ENCODE results near the gene CFAP45. TPM values are rescaled to one million over a fixed set of nuclear protein-coding genes. Genes with fewer than 3 reads are reported as not detected.

CFAP45 gene
- total RNA-seq, 1 donor from 2014 or later, result 1.0 TPM

GRCh38 chr1:159854116-159854692 lies 45.8 kb downstream of the CFAP45 start:
- Mint-ChIP-seq H3K36me3 (ENCODE audit: low read depth, unreplicated experiment) (no peaks in the 10 kb centered on the region), H3K9me3 (ENCODE audit: unreplicated experiment) (no peaks in the 10 kb centered on the region), H3K27me3 (ENCODE audit: unreplicated experiment) (peaks cover 13% of the 10 kb centered on the region), H3K4me1 (ENCODE audit: unreplicated experiment) (peaks cover 12% of the 10 kb centered on the region), H3K27ac (ENCODE audit: unreplicated experiment) (no peak overlapping the region), H3K4me3 (ENCODE audit: unreplicated experiment) (peak overlapping the region; percentile 89)
- DNase-seq (ENCODE audit: low spot score), result peak; percentile 45
- no peak for TF ChIP-seq CTCF (IDR thresholded peaks at IDR 0.05; ENCODE audit: unreplicated experiment)

- no peak overlapping the region for H3K27ac Mint-ChIP-seq (ENCODE audit: unreplicated experiment)
- DNase-seq (ENCODE audit: low spot score), result no peak
- H3K27me3 Mint-ChIP-seq (ENCODE audit: unreplicated experiment), result peaks cover 13% of the 10 kb centered on the region
- H3K36me3 Mint-ChIP-seq (ENCODE audit: low read depth, unreplicated experiment), result no peaks in the 10 kb centered on the region
- peak overlapping the region; percentile 89 for H3K4me3 Mint-ChIP-seq (ENCODE audit: unreplicated experiment)
- H3K9me3 Mint-ChIP-seq (ENCODE audit: unreplicated experiment), result no peaks in the 10 kb centered on the region
- H3K4me1 Mint-ChIP-seq (ENCODE audit: unreplicated experiment), result peaks cover 14% of the 10 kb centered on the region
- no peak for TF ChIP-seq CTCF (IDR thresholded peaks at IDR 0.05; ENCODE audit: unreplicated experiment)
Observed at GRCh38 chr1:159853417-159854115, 46.4 kb downstream of the CFAP45 start.

- no peak overlapping the region for H3K27ac Mint-ChIP-seq (ENCODE audit: unreplicated experiment)
- TF ChIP-seq CTCF (IDR thresholded peaks at IDR 0.05; ENCODE audit: unreplicated experiment), result no peak
- H3K4me1 Mint-ChIP-seq (ENCODE audit: unreplicated experiment), result peaks cover 22% of the 10 kb centered on the region
- peaks cover 3% of the 10 kb centered on the region for H3K36me3 Mint-ChIP-seq (ENCODE audit: low read depth, unreplicated experiment)
- no peaks in the 10 kb centered on the region for H3K9me3 Mint-ChIP-seq (ENCODE audit: unreplicated experiment)
- H3K27me3 Mint-ChIP-seq (ENCODE audit: unreplicated experiment), result peaks cover 15% of the 10 kb centered on the region
- no peak overlapping the region for H3K4me3 Mint-ChIP-seq (ENCODE audit: unreplicated experiment)
- no peak for DNase-seq (ENCODE audit: low spot score)
Observed at GRCh38 chr1:159851407-159851806, 48.6 kb downstream of the CFAP45 start.

- Mint-ChIP-seq H3K4me1 (ENCODE audit: unreplicated experiment) (peaks cover 21% of the 10 kb centered on the region), H3K36me3 (ENCODE audit: low read depth, unreplicated experiment) (peaks cover 3% of the 10 kb centered on the region), H3K27ac (ENCODE audit: unreplicated experiment) (no peak overlapping the region), H3K27me3 (ENCODE audit: unreplicated experiment) (peaks cover 8% of the 10 kb centered on the region), H3K4me3 (ENCODE audit: unreplicated experiment) (no peak overlapping the region), H3K9me3 (ENCODE audit: unreplicated experiment) (no peaks in the 10 kb centered on the region)
- TF ChIP-seq CTCF (IDR thresholded peaks at IDR 0.05; ENCODE audit: unreplicated experiment), result no peak
- DNase-seq (ENCODE audit: low spot score), result no peak
Observed at GRCh38 chr1:159849626-159850366, 50.2 kb downstream of the CFAP45 start.

- Mint-ChIP-seq H3K4me3 (ENCODE audit: unreplicated experiment) (no peak overlapping the region), H3K27ac (ENCODE audit: unreplicated experiment) (no peak overlapping the region), H3K4me1 (ENCODE audit: unreplicated experiment) (peaks cover 17% of the 10 kb centered on the region), H3K27me3 (ENCODE audit: unreplicated experiment) (peaks cover 11% of the 10 kb centered on the region), H3K36me3 (ENCODE audit: low read depth, unreplicated experiment) (peaks cover 3% of the 10 kb centered on the region), H3K9me3 (ENCODE audit: unreplicated experiment) (no peaks in the 10 kb centered on the region)
- no peak for DNase-seq (ENCODE audit: low spot score)
- TF ChIP-seq CTCF (IDR thresholded peaks at IDR 0.05; ENCODE audit: unreplicated experiment), result no peak
Observed at GRCh38 chr1:159848326-159848725, 51.6 kb downstream of the CFAP45 start.
